GM18502 (cell line): Measurements from ENCODE around the gene LRRC8D.

Source experiments
- ATAC-seq: cut with Tn5 transposase; IDR thresholded peaks from one replicate; pipeline ENCODE4 v1.9.1; 2021; ENCODE audit warnings: mild to moderate bottlenecking; ENCODE audit not compliant: unreplicated experiment, poor library complexity

Gene LRRC8D

GRCh38 chr1:89865498-89866382, 44.9 kb downstream of the LRRC8D start:
- ATAC-seq, result no peak

DNA sequence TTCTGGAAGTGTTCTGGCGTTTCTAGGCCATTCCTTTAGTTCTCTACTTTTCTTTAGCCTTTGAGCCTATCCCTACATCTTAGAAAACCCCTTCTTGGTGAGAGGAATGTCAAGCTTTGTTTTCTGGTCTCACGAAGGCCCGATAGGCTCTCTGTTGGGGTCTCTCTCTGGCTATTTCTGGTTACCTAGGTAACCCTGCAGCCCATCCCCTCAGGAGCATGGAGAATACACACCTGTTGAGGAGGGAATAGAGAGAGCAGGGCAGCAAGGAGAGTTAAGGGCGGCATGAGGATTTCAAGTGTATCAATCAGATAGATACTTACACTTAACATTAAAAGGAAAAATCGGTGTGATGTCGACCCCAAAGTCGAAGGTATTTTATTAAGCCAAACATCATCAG, 45.7 kb downstream of the LRRC8D start:
- no peak for ATAC-seq

GRCh38 chr1:89870998-89871397, 50.2 kb downstream of the LRRC8D start:
- no peak for ATAC-seq

GRCh38 chr1:89871768-89872473, 51.1 kb downstream of the LRRC8D start:
- ATAC-seq, result no peak

DNA sequence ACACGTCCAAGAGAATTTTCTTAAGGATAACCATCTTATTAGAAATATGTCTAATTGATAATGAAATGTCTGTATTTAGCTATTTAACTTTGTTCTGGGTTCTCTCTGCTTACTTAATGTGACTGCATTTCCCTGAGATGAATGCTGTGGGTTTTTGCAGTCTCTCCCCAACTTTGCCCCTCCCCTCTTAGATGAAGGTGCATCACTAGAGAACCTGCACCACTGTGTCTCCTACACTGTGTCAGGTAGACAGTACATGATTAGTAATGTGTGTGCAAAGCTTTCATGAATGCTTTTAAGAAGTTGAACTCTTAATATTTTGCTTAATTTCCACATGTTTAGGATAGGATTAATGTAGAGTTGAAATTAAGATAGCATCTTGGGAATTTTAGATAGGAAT, 51.7 kb downstream of the LRRC8D start:
- no peak for ATAC-seq

- no peak for ATAC-seq
Observed at GRCh38 chr1:89873288-89873687, 52.5 kb downstream of the LRRC8D start.

GRCh38 chr1:89873770-89874169, 52.9 kb downstream of the LRRC8D start:
- no peak for ATAC-seq

GRCh38 chr1:89876463-89876862, 55.6 kb downstream of the LRRC8D start:
- no peak for ATAC-seq

DNA sequence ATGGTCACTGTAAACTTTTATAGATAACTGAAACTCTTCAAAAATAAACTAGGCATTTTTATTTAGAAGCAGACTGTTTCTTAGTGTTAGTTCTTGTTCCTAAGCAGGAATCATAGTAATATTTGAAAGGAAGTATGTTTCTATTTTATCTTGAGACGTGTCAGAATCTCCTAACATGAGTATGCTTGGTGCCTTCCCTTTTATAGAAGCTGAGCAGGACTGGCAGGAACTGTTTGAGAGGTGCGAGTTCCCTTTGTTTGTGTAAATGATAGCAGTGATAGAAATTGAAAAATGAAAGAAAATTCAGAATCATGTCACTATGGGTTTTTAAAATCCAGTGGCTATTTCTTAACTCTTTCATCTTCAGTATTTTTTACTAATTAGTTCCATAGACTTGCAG, 56.9 kb downstream of the LRRC8D start:
- ATAC-seq, result no peak

GRCh38 chr1:89878256-89878655, 57.4 kb downstream of the LRRC8D start:
- no peak for ATAC-seq

DNA sequence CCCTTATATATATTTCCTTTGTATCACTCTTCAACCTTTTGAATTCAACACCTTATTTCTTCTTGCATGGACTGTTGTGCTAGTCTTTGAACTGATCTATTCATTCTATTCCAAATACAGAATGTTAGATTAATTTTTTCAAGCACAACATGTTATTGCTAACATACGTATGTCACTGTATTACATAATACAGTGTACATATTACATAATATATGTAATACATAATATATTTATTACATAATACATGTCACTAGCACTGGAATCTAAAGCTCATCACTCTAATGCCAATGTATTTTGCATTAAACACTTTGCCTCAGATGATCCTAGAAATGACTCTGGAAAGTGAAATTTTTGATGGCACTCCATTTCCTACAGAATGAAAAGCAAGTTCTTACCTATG, 59.8 kb downstream of the LRRC8D start:
- no peak for ATAC-seq

DNA sequence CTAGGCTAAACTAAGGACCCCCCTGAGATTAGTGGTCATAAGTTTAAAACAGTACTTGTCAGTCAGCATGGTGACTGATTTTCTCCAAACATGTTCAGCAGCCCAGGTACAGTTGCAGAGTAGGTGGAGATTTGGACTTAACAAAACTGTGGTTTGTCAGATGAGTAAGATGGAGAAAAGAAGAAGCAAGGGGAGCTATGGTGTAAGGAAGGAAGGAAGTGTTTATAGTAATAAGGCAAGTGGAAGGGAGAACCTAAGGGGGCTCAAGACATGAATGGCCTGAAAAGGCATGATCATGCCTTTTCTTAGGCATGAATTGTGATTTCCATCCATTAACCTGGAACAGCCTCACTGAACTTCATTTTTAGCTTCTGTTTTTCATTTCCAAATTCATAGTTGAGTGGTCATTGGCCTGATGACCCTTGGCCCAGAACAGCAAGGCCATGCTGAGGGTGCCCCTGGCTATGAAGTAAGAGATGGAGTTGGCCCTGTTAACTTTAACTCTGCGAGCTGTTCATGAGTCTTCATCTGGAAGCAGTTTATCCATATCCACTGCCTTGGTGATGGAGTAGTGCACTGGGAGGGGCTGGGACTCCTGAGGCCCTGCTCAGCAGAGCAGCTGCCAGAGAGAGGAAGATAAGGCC, 60.7 kb downstream of the LRRC8D start:
- no peak for ATAC-seq

DNA sequence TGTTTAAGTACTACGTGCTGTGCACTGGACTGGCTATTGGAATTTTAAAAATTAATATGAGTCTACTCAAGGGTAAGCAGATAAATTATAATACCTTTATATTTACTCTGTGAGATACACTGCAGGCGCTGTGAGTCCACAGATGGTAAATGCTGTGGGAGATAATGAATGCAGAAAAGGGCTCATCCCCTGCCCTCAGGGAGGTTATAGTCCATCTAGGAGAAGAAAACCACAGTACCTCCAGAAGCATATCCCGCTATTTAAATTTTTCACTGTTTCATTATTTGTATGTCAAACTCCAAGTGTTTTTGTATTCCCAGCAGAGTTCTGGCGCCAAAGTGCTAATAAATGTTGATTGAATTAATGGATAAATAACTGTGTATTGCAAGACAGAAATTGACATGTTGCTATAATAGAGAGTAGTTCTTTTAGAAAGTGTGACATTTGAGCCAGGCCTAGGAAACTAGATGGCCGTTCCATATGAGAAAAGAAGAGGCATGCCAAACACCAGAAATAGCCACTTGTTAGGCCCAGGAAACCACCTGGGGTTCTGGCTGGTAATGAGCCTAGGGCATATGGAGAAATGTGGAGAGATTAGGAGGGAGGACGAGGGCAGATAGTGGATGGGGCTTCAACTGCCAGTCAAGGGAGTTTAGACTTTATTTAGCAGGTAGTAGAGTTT, 61.7 kb downstream of the LRRC8D start:
- ATAC-seq, result no peak

DNA sequence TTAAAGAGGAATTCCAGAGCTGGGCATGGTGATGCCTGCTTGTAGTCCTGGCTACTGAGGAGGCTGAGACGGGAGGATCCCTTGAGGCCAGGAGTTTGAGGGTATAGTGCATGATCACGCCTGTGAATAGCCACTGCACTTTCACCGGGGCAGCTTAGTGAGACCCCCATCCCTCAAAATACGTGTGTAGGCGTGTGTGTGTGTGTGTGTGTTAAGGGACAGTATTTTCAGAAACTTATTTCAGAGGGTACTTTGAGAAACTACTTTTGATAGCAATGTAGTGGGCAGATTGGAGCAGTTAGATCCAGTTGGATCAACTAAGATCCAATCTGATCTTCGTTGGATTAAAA, 62.2 kb downstream of the LRRC8D start:
- no peak for ATAC-seq

GRCh38 chr1:89884718-89885596, 64.1 kb downstream of the LRRC8D start:
- no peak for ATAC-seq

DNA sequence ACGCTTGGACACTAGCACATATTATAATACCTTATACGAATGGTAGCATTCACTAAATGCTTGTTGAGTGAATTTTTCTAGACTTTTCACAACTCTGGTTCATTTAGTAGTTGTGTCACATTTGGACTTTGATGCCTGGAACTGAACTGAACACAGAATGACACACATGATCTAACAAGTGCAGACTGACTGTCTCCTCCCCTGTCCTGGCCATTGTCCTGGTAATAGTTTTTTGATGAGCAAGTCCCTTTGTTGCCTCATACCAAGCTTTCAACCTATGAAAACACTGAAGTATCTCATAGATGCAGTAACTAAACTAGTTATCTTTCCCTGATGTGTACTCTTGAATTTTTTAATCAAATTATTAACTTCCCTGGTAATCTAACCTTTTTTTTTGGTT, 66.4 kb downstream of the LRRC8D start:
- no peak for ATAC-seq

- ATAC-seq, result no peak
Observed at GRCh38 chr1:89887713-89888112, 66.9 kb downstream of the LRRC8D start.

DNA sequence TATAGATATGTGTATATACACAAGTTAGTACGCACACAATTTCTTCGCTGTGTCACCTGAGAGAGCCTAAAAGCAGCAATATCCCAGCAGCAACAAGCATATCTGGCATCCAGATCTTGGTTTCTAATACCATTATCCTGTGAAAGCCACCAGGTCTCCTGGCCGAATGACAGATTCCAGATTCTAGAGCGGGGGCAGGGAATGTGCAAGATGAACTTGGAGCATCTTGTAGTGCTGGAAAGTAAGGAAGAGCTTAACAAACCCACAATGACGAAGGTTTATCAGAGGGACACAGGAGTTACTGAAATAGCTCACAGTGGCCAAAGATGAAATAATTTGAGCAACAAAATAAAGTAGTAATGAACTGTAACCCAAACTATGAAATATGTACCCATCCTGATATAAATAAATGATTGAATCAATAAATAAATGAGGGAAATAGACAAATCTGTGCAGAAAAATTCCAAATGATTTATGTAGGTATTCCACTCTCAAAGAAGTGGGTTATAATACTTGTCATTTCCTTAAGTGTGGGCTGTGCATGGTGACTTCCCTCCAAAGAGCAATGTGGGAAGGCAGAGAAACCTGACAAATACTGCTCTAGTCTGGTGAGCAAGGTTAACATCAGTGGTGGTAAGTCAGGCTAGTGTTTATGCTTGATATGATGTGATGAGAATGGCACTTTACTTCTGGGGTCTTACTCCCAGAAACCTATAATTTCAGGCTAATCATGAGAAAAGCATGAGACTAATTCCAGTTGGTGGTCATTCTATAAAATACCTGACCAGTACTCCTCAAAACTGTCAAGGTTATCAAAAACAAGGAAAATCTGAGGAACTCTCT, 67.9 kb downstream of the LRRC8D start:
- ATAC-seq, result no peak

GRCh38 chr1:89889323-89889615, 68.4 kb downstream of the LRRC8D start:
- no peak for ATAC-seq
